ENCODE measurements around the gene TRIM52. TPM values are rescaled to one million over a fixed set of nuclear protein-coding genes. Genes with fewer than 3 reads are reported as not detected.
"Not testable (repeated sequence)": the region's sequence is repeated elsewhere in the genome, so short reads cannot be mapped to it uniquely, and the experiment has no call there.

TRIM52 gene
- total RNA-seq (14.1 TPM), polyA plus RNA-seq (13.8 TPM)

DNA sequence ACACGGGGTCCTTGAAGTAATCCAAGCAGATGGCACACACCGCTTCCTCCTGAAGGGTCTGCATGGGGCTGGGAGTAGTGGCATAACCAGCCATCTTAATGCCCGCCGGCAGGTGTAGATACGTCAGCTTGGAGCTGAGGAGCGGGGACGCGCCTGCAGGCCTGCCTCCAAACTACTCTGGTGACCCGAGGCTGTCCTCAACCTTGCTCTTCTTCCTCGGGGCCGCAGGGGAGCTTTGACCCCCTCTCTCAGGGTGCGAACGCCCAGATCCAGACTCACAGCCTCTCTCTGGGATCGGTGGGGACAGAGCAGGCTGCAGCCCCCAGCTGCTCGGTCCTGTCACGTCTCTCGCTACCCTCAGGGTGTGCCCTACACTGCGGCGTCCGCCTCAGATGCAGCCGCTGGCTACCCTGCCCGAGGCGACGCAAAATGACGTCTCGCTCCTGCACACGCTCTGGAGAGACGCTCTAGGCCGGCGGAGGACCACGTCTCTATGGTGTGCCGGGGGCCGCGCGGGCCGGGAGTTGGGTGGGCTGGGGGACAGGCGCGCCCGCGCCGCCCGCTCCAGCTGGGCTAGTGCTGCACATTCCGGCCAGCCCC, at the start of gene TRIM52:
TSS of gene TRIM52 (minus strand) at position 424 of the 600 bp plus-strand sequence. CDS start at position 94, 330 bp downstream.
- Histone ChIP-seq H3K4me1 (ENCODE audit: insufficient read depth) (peaks cover 2% of the 10 kb centered on the region), H3K4me3 (ENCODE audit: low read depth, low read length) (peak within 1 kb of the TSS; percentile 62), H3K36me3 (ENCODE audit: insufficient read depth) (no peaks in the 10 kb centered on the region), H3K27ac (ENCODE audit: low read depth) (peak within 1 kb of the TSS; percentile 98)
- WGBS, result under 1% methylated on average over 43 of the region's 43 CpGs
- peak; percentile 74 for DNase-seq (ENCODE audit: extremely low spot score)

DNA sequence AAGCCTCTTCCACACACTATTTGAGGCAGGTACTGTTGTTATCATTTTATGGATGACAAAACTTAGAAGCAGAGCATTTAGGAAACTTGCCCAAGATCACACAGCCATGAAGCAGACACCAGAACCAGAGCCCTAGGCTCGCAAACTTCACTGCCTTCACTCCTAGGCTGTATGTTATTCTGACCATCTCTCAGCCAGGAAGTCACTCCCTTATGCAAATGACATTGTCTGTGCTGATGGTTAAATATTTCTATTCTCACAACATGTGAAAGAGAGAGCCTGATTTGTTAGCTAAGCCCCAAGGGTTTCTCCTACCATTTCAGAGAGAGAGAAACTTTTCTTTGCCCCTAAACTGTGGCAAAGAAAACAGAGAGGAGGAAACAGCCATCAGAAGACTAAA, 26.4 kb upstream of the TRIM52 start:
- H3K4me3 ChIP-seq (ENCODE audit: low read depth, low read length), result not testable (repeated sequence)
- WGBS, result 67% methylated on average over 1 of the region's 1 CpG

DNA sequence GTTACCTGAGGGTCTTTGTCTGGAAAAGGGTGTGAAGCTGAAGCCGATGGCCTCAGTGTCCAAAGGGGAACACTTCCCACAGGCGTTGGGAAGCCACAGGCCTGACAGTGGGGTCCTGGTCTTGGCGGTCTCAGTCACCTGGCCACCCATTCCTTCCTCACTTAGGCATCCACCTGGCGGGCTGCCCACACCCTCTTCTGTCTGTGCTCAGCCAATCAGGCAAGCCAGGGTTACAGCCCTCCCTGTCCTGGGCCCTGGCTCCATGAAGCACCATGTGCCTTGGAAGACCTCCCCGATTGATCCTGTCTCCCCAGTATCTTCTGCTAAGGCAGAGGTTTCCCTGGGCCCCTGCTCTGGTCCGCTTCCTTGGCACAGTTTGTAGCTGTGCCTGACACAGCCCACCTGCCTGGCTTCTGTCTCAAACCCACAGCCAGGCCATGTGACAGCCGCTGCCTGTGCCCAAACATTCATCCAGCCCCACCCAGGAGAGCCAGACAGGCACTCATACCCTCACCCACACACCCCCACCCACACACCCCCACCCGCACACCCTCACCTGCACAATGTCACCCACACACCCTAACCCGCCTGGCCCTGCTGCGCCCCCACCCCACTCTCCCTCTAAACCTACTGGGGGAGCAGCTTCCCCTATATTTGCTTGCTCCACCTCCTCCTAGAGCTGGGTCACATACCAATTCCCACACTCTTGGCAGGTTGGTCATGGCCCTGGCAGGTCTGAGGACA, 25.2 kb upstream of the TRIM52 start:
- H3K36me3 ChIP-seq (ENCODE audit: insufficient read depth); DNase-seq (ENCODE audit: extremely low spot score); H3K27ac ChIP-seq (ENCODE audit: low read depth); H3K4me3 ChIP-seq (ENCODE audit: low read depth, low read length); H3K4me1 ChIP-seq (ENCODE audit: insufficient read depth): not testable (repeated sequence)
- WGBS, result 89% methylated on average over 10 of the region's 10 CpGs

More for the DNA sequence above, 26.4 kb upstream of the TRIM52 start:
- H3K27ac ChIP-seq (ENCODE audit: low read depth); DNase-seq (ENCODE audit: extremely low spot score); H3K4me1 ChIP-seq (ENCODE audit: insufficient read depth); H3K36me3 ChIP-seq (ENCODE audit: insufficient read depth): not testable (repeated sequence)

DNA sequence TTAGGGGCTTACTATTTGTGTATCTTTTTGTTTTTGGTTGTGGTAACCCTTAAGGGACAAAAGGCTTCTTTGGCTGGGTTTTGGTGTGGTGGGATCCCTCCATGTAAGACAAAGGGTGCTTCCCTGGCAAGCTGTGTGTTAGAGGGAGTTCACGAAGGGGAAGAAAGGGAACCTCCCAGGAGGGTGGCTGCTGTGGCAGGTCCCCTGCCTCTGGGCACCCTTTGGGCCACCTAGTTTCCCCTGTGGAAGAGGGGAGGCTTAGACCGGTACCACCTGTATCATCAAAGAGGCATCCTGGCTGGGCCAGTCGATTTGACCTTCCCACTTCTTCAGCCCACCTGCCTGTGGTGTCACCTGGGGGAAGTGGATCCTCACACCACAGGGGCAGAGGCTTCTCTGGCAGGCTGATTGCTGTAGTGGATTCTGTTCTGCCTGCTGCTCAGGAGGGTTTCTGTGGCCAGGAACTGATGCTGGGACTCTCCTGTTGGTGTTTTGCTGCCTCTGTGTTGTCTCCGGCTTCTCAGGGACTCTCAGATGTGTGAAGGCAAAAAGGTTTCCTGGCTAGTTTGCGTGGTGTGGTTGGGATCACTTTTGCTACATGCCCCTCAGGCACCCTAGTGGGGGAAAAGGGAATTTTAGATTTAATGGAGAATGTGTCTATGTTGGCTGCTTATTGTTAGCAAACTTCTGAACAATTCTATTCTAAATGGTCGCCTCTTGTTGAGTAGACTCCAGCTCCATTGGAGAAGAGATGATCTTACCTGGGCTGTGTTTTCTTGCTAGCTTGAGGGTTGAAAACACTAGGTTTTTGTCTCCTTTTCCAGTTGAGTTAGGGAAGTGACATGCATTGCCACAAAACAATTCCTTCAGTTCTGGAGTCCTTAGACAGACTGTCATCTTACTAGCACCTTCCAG, 23.2 kb upstream of the TRIM52 start:
- H3K27ac ChIP-seq (ENCODE audit: low read depth); H3K36me3 ChIP-seq (ENCODE audit: insufficient read depth); DNase-seq (ENCODE audit: extremely low spot score); H3K4me3 ChIP-seq (ENCODE audit: low read depth, low read length); H3K4me1 ChIP-seq (ENCODE audit: insufficient read depth): not testable (repeated sequence)
- WGBS, result 66% methylated on average over 6 of the region's 6 CpGs

DNA sequence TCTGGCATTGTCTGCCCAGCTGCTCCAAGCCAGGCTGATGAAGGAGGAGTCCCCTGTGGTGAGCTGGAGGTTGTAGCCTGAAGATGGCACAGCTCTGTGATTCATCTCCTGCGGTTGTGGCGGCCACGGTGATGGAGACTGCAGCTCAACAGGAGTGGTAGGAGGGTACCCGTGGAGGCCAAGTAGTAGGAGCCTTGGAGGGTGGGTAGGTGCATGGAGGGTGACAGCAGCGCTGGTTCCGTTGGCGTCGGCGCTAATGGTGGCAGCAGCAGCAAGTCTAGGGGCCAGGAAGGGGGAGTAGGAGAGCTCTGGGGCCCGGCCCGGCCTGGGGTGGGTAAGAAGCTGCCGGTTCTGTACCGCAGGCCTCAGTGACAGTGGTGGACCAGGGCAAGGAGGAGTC, 22.4 kb upstream of the TRIM52 start:
- no peak overlapping the region for H3K4me3 ChIP-seq (ENCODE audit: low read depth, low read length)
- no peak overlapping the region for H3K27ac ChIP-seq (ENCODE audit: low read depth)
- DNase-seq (ENCODE audit: extremely low spot score), result no peak
- H3K36me3 ChIP-seq (ENCODE audit: insufficient read depth), result no peaks in the 10 kb centered on the region
- no peaks in the 10 kb centered on the region for H3K4me1 ChIP-seq (ENCODE audit: insufficient read depth)
- 79% methylated on average over 13 of the region's 13 CpGs for WGBS

DNA sequence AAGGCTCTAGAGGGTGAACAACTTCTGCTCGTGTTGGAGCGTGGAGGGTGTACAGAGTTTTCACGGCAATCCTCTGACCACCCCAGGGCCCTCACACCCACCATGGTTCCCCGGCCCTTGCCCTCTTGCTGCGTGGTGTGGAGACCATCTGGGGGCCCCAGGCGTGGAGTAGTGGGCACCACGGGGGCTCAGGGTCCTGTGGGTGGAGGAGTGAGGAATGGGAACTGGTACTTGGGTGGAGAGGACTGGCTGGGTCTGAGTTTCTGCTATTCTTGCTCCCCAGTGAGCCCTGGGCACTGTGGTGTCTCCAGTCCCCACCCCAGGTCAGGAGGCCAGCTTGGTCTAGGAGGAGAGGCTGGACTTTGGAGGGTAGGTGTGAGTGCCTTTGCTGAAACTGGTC, 21.9 kb upstream of the TRIM52 start:
- H3K4me3 ChIP-seq (ENCODE audit: low read depth, low read length), result no peak overlapping the region

DNA sequence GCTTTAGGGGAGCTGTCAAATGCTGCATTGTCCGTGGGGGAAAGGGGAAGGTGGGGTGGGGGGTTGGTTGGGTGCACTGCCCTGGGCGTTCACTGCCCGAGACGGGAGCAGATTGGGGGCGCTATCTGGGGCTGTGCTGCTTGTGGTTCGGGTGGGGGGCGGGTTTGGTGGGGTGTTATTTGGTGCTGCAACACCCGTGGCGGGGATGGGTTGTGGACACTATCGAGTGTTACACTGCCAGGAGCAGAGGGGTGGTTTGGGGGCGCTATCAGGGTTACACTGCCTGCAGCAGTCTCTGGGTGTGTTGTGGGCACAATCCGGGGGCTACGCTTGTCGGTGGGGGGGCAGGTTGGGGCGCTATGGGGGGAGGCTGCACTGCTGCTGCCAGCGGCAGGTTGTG, 21.5 kb upstream of the TRIM52 start:
- 90% methylated on average over 16 of the region's 16 CpGs for WGBS
- not testable (repeated sequence) for H3K36me3 ChIP-seq (ENCODE audit: insufficient read depth); DNase-seq (ENCODE audit: extremely low spot score); H3K4me3 ChIP-seq (ENCODE audit: low read depth, low read length); H3K27ac ChIP-seq (ENCODE audit: low read depth); H3K4me1 ChIP-seq (ENCODE audit: insufficient read depth)

More for the DNA sequence above, 21.9 kb upstream of the TRIM52 start:
- no peaks in the 10 kb centered on the region for H3K36me3 ChIP-seq (ENCODE audit: insufficient read depth)
- DNase-seq (ENCODE audit: extremely low spot score), result no peak
- no peak overlapping the region for H3K27ac ChIP-seq (ENCODE audit: low read depth)
- WGBS, result 90% methylated on average over 7 of the region's 7 CpGs
- no peaks in the 10 kb centered on the region for H3K4me1 ChIP-seq (ENCODE audit: insufficient read depth)

DNA sequence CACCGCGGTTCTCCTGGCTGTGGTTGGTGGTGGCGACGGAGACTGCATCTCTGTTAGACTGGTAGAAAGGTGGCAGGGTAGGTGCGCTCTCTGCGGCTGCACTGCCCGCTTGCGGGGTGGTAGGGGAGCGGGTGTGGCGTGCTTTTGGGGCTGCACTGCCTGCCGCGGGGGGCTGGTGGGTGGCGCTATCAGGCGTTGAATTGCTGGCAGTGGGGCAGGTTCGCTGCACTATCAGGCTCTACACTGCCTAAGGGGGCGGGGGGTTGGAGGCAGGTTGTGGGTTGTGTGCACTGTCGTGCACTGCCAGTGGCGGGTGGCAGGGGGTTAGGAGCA, 21.0 kb upstream of the TRIM52 start:
- no peak for DNase-seq (ENCODE audit: extremely low spot score)
- Histone ChIP-seq H3K36me3 (ENCODE audit: insufficient read depth) (no peaks in the 10 kb centered on the region), H3K4me1 (ENCODE audit: insufficient read depth) (no peaks in the 10 kb centered on the region), H3K4me3 (ENCODE audit: low read depth, low read length) (no peak overlapping the region), H3K27ac (ENCODE audit: low read depth) (no peak overlapping the region)
- 91% methylated on average over 18 of the region's 18 CpGs for WGBS

DNA sequence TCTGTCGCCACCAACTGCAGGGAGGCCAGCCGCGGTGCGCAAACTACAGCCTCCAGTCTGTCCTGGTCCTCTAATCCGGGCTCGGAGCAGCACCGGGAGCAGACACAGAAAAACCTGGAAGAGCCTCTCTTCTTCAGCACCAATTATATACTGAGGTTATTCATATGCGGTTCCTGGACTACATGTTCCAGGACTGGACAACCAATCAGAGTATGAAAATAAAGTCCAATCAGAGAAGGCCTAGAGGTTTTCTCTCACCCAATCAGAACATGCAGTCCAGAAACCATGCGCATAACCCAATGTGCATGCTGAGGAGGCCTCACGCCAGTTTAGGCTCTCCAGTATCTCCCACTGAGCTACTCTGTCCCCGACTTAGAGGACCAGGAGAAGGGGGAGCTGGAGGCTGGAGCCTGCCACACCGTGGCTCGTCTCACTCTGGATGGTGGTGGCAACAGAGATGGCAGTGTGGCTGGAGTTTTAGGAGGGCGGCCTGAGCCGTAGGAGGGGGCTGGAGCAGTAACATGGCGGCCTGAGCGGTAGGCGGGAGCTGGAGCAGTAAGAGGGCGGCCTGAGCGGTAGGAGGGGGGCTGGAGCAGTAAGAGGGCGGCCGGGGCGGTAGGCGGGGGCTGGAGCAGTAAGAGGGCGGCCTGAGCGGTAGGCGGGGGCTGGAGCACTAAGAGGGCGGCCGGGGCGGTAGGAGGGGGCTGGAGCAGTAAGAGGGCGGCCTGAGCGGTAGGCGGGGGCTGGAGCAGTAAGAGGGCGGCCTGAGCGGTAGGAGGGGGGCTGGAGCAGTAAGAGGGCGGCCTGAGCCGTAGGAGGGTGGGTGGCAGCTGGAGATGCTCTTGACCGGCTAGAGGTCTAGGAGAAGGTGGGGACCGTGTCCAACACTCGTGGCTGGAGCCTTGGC, 20.4 kb upstream of the TRIM52 start:
- Histone ChIP-seq H3K36me3 (ENCODE audit: insufficient read depth) (no peaks in the 10 kb centered on the region), H3K4me3 (ENCODE audit: low read depth, low read length) (no peak overlapping the region), H3K4me1 (ENCODE audit: insufficient read depth) (no peaks in the 10 kb centered on the region), H3K27ac (ENCODE audit: low read depth) (no peak overlapping the region)
- DNase-seq (ENCODE audit: extremely low spot score), result no peak
- 92% methylated on average over 40 of the region's 40 CpGs for WGBS

DNA sequence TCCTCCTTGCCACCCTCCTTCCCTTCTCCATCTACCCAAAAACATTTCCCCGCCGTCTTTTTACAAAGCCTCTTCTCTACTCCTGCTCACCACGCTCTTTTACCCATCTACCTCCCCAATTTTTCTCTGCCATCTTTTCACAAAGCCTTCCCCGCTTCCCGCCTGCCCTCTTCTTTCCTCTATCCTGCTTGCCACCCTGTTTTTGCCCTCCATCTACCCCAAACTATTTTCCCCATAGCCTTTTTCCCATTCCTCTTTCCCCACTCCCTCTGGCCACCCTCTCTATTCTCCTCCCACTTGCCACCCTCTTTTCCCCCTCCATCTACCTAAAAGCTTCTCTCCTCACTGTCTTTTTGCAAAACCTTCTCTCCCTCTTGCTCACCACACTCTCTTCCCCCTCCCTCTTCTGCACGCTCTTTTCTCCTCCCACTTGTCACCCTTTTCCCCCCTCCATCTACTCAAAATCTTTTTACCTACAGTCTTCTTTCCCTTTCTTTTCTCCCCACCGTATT, 19.4 kb upstream of the TRIM52 start:
- H3K27ac ChIP-seq (ENCODE audit: low read depth), result no peak overlapping the region
- no peaks in the 10 kb centered on the region for H3K4me1 ChIP-seq (ENCODE audit: insufficient read depth)
- no peaks in the 10 kb centered on the region for H3K36me3 ChIP-seq (ENCODE audit: insufficient read depth)
- WGBS, result 88% methylated on average over 7 of the region's 7 CpGs
- no peak for DNase-seq (ENCODE audit: extremely low spot score)
- no peak overlapping the region for H3K4me3 ChIP-seq (ENCODE audit: low read depth, low read length)

DNA sequence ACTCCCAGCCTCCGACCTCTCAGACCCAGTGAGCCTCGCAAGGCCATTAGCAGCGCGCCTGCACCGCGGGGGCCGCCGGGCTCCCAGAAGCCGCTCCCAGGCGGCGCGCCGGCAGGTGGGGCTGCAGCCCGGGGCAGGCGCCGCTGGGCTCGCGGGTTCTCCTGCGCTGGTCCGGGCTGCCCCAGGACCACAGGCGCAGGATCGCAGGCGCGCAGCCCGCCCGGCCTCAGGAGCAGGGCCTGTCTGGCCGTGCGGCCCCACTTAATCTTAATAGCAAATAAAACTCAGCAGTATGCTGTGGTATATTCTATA, 12.4 kb upstream of the TRIM52 start:
- not testable (repeated sequence) for H3K36me3 ChIP-seq (ENCODE audit: insufficient read depth); H3K4me1 ChIP-seq (ENCODE audit: insufficient read depth); DNase-seq (ENCODE audit: extremely low spot score); H3K27ac ChIP-seq (ENCODE audit: low read depth); H3K4me3 ChIP-seq (ENCODE audit: low read depth, low read length)
- 42% methylated on average over 28 of the region's 28 CpGs for WGBS

DNA sequence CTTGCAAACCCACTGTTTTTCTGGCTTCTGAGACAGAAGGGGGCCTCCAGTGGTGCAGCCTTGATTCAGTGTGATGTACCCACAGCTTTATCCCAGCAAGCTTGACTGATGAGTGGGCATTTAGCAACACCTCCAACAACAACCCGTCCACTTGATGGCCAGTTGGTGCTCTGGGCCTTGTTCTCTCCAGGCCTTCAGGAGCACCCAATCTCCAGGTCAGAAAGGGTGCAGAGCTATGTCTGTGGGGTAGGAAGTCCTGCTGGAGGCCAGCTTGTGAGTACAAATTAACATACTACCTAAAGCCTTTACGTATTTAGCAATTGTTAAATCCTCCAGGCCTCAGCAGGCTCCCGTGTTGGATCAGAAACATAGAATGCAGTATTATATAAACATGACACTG, 10.1 kb upstream of the TRIM52 start:
- 79% methylated on average over 3 of the region's 3 CpGs for WGBS
- Histone ChIP-seq H3K27ac (ENCODE audit: low read depth) (no peak overlapping the region), H3K4me1 (ENCODE audit: insufficient read depth) (no peaks in the 10 kb centered on the region), H3K4me3 (ENCODE audit: low read depth, low read length) (no peak overlapping the region), H3K36me3 (ENCODE audit: insufficient read depth) (no peaks in the 10 kb centered on the region)
- DNase-seq (ENCODE audit: extremely low spot score), result no peak

DNA sequence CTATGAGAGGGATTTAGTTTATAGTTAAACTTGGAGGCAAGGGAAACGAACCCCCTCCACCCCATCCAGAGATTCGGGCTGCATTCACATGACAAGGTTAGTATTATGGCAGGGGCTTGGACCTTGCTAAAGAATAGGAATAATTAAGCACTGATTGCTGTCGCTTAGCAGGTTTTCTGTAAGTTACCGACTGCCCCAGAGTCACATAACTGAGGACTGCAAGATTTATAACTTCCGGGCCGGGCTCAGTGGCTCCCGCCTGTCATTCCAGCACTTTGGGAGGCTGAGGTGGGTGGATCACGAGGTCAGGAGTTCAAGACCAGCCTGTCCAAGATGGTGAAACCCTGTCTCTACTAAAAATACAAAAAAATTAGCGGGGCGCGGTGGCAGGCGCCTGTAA, 7.0 kb upstream of the TRIM52 start:
- H3K4me1 ChIP-seq (ENCODE audit: insufficient read depth); H3K36me3 ChIP-seq (ENCODE audit: insufficient read depth); DNase-seq (ENCODE audit: extremely low spot score); H3K27ac ChIP-seq (ENCODE audit: low read depth); H3K4me3 ChIP-seq (ENCODE audit: low read depth, low read length): not testable (repeated sequence)
- 79% methylated on average over 12 of the region's 12 CpGs for WGBS

Measured in urinary bladder (tissue), 4 donors.